ENCODE data around the gene PRPSAP1. TPM values are rescaled to one million over a fixed set of nuclear protein-coding genes. Genes with fewer than 3 reads are reported as not detected.

PRPSAP1 gene
- total RNA-seq, 3 donors from 2014 or later (not counting 1 experiment from before 2014, with no cell fraction given) = 32.9 to 45.2 (median 41.5) TPM

DNA sequence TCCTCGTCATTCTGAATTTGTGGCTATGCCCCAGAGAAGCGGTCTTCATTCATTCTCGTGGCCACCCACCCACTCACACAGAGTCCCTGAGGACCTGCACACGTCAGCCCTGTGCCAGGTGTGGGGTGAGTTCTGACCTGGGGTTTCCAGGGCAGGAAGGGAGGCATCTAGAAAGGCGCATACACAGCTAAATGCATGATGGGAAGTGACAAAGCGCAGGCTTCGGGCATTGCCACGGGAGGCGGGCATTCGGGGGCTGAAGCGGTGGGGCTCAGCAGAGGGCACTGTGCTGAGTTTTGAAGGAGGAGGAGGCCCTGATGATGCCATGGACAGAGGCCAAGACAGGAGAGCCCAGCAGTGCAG, 77.7 kb downstream of the PRPSAP1 start:
- peaks cover 1 to 22% of the 10 kb centered on the region in 2 donors for H3K4me1 Mint-ChIP-seq
- intact Hi-C loops (cut with micrococcal nuclease) = loop anchor here (5.0 kb wide), 1 partner anchor 34 kb away; the partner anchor contains the start of gene RNF157
- Histone ChIP-seq H3K4me1 (ENCODE audit: control insufficient read depth, insufficient read depth, low read length) (peaks cover 43% of the 10 kb centered on the region), H3K36me3 (ENCODE audit: control insufficient read depth, insufficient read depth, low read length) (no peaks in the 10 kb centered on the region), H3K27me3 (ENCODE audit: control insufficient read depth, insufficient read depth, low read length) (no peaks in the 10 kb centered on the region), H3K4me3 (ENCODE audit: low read length) (no peak overlapping the region), H3K9me3 (ENCODE audit: control insufficient read depth, insufficient read depth, low read length) (no peaks in the 10 kb centered on the region), H3K27ac (ENCODE audit: low read length) (no peak overlapping the region)
- H3K4me3 Mint-ChIP-seq = no peak overlapping the region
- ATAC-seq (no peak), DNase-seq (no peak)
- H3K9me3 Mint-ChIP-seq = no peaks in the 10 kb centered on the region
- H3K27ac Mint-ChIP-seq = peak overlapping the region; percentile 46 to 65
- TF ChIP-seq, protein P1, sequence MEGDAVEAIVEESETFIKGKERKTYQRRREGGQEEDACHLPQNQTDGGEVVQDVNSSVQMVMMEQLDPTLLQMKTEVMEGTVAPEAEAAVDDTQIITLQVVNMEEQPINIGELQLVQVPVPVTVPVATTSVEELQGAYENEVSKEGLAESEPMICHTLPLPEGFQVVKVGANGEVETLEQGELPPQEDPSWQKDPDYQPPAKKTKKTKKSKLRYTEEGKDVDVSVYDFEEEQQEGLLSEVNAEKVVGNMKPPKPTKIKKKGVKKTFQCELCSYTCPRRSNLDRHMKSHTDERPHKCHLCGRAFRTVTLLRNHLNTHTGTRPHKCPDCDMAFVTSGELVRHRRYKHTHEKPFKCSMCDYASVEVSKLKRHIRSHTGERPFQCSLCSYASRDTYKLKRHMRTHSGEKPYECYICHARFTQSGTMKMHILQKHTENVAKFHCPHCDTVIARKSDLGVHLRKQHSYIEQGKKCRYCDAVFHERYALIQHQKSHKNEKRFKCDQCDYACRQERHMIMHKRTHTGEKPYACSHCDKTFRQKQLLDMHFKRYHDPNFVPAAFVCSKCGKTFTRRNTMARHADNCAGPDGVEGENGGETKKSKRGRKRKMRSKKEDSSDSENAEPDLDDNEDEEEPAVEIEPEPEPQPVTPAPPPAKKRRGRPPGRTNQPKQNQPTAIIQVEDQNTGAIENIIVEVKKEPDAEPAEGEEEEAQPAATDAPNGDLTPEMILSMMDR (IDR thresholded peaks at IDR 0.05) = no peak
- H3K27me3 Mint-ChIP-seq (ENCODE audit: low read depth in 2 of 2) = no peaks in the 10 kb centered on the region
- no peaks in the 10 kb centered on the region for H3K36me3 Mint-ChIP-seq
- WGBS (ENCODE audit: insufficient coverage) = 69% methylated on average over 8 of the region's 11 CpGs

DNA sequence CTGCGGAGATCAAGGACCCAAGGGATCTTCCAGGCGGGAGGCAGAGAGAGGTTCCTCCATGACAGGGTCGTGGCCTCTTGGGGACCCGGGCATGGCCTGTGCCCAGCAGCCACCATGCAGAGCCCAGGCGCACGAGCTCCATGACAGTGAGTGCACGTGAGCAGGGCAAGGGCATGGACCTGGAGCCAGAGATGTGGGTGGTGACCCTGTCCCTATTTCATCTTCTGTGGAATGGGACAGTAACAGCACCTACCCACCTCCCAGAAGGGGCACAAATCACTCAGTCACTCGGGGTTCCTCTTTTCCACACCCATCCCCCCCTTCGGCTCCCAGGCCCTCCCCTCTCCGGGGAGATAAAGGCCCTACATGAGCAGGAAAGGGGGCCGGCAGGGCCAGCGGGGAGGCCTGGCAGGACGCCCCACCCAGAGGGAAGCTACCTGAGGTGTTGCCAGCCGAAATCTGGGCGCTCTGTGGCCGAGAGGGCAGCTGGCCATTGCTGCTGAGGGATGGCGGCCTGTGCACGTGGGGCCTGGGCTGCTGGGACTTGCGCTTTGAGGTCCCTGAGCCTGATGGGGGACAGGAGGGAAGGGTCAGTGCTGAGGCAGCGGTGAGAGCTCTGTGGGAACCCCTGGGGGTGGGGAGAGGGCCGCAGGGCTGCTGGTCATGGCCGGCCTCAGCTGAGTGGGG, 78.2 kb downstream of the PRPSAP1 start:
- Mint-ChIP-seq H3K4me3 (no peak overlapping the region), H3K27me3 (ENCODE audit: low read depth in 2 of 2) (no peaks in the 10 kb centered on the region), H3K9me3 (no peaks in the 10 kb centered on the region), H3K27ac (peak overlapping the region; percentile 46 to 65), H3K36me3 (no peaks in the 10 kb centered on the region), H3K4me1 (peaks cover 6 to 26% of the 10 kb centered on the region in 2 donors)
- Histone ChIP-seq H3K27ac (ENCODE audit: low read length) (no peak overlapping the region), H3K4me1 (ENCODE audit: control insufficient read depth, insufficient read depth, low read length) (peaks cover 49% of the 10 kb centered on the region), H3K9me3 (ENCODE audit: control insufficient read depth, insufficient read depth, low read length) (no peaks in the 10 kb centered on the region), H3K36me3 (ENCODE audit: control insufficient read depth, insufficient read depth, low read length) (peaks cover 4% of the 10 kb centered on the region), H3K4me3 (ENCODE audit: low read length) (no peak overlapping the region), H3K27me3 (ENCODE audit: control insufficient read depth, insufficient read depth, low read length) (no peaks in the 10 kb centered on the region)
- no peak for ATAC-seq
- WGBS (ENCODE audit: insufficient coverage) = 90% methylated on average over 22 of the region's 22 CpGs
- intact Hi-C loops (cut with micrococcal nuclease) = loop anchor here (5.0 kb wide), 1 partner anchor 33 kb away; the partner anchor contains the start of gene RNF157
- DNase-seq = no peak
- TF ChIP-seq, protein P1 (IDR thresholded peaks at IDR 0.05) = no peak

DNA sequence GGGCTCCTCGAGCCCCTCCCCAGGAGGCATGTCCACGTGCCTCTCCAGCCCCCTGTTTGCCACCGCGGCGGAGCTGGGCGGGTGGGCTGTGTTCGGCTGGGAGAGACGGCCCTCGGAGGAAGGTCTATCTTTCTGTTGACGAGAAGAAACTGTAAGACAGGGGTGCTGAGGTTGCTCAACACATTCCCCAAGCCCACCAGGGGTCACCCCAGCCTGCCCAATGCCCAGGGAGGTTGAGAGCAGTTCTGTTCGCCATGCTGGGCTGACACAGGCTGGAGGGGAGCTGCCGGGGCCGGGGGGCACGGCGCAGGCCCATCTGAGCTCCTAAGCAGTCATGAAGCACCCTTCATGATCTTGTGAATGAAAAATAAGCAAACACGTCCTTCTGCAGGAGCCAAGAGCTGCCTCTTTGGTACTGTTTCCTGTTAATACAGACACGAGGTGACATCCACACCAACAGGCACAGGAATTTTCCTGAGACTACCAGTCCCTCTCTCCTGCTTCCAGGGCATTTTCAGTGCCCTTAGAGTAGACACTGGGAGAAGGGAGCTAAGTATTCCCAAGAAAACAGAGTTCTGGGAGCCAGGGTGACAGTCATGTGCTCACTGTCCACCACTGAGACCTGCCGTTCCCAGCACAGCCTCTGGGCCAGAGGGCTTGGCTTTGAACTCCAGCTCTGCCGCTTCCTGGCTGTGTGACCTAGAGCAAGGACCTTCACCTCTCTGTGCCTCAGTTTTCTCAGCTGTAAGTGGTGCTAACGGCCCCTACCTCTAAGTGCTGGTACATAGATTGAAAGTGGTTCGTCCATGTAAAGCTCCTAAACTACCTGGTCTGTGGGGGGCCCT, 79.4 kb downstream of the PRPSAP1 start:
- H3K4me1 Mint-ChIP-seq = peaks cover 13 to 35% of the 10 kb centered on the region in 2 donors
- no peaks in the 10 kb centered on the region for H3K9me3 ChIP-seq (ENCODE audit: control insufficient read depth, insufficient read depth, low read length)
- H3K36me3 ChIP-seq (ENCODE audit: control insufficient read depth, insufficient read depth, low read length) = peaks cover 6% of the 10 kb centered on the region
- peaks cover 55% of the 10 kb centered on the region for H3K4me1 ChIP-seq (ENCODE audit: control insufficient read depth, insufficient read depth, low read length)
- no peak overlapping the region for H3K27ac ChIP-seq (ENCODE audit: low read length)
- intact Hi-C loops (cut with micrococcal nuclease) = no loop called here
- no peaks in the 10 kb centered on the region for H3K9me3 Mint-ChIP-seq
- DNase-seq (peak in 1 of 2 donors; percentile 40), ATAC-seq (no peak)
- H3K27me3 Mint-ChIP-seq (ENCODE audit: low read depth in 2 of 2) = no peaks in the 10 kb centered on the region
- TF ChIP-seq, protein P1 (IDR thresholded peaks at IDR 0.05) = no peak
- peak overlapping the region; percentile 99 for H3K27ac Mint-ChIP-seq
- no peaks in the 10 kb centered on the region for H3K36me3 Mint-ChIP-seq
- no peak overlapping the region for H3K4me3 ChIP-seq (ENCODE audit: low read length)
- H3K4me3 Mint-ChIP-seq = peak overlapping the region; percentile 21
- no peaks in the 10 kb centered on the region for H3K27me3 ChIP-seq (ENCODE audit: control insufficient read depth, insufficient read depth, low read length)
- WGBS (ENCODE audit: insufficient coverage) = 83% methylated on average over 21 of the region's 21 CpGs
